Stimulated activated CD8-positive, alpha-beta memory T cell treated with anti-CD3 and anti-CD28 coated beads, Interleukin-7, amount 100 ng/mL, for 24 hours (primary cell): ENCODE measurements around the gene ANGPTL2.

Source experiments
- DNase-seq: peaks from one replicate; pipeline ENCODE4 v3.0.0-alpha.2; 2020; ENCODE audit warnings: low read depth

The ANGPTL2 gene

DNA sequence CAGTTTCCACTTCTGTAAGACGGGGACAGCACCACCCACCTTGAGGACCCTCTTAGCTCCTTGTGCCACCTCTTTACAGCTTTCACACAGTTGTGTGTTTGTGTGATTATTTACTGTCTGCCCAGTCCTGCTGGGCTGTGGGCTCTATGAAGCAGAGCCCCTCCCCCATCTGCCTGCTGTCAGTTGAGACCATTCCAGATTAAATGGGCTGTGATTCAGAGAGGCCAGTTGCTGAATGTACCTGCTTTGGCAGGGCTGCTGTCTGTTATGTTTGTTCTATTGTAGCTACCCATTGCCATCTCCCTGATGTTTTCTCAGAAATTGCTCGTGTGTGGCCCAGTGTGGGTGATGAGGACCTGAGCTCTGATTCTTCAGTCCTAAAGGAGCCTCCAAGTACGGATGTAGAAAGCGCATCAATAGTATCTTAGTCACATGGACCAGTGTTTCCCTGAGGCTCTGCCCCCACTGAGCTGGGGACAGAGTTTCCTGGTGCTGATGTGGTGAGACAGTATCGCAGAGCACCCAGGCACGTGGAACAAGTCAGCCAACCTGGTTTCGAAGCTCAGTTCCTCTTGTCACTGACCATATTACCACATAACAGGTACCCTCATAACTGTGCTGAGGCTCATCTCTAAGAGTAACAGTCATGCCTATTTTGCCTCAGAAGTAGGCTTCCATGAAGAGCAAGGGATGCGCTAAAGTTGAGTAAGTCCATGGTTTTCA, 3.7 kb downstream of the ANGPTL2 start:
- no peak for DNase-seq

DNA sequence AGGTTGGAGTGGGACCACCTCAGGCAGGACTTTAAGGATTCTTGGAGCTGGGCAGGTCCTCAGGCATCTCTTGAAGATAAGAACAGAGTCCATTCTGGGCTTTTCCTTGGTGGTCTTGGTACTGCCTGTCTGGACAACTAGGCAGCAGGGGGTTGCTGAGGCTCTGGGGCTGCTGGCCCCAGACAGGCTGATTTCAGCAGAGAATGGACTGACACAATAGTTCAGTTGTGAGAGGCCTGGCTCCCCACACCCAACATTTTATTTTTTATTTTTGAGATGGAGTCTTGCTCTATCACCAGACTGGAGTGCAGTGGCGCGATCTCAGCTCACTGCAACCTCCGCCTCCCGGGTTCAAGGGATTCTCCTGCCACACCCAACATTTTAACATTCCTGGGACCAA, 4.6 kb downstream of the ANGPTL2 start:
- no peak for DNase-seq

DNA sequence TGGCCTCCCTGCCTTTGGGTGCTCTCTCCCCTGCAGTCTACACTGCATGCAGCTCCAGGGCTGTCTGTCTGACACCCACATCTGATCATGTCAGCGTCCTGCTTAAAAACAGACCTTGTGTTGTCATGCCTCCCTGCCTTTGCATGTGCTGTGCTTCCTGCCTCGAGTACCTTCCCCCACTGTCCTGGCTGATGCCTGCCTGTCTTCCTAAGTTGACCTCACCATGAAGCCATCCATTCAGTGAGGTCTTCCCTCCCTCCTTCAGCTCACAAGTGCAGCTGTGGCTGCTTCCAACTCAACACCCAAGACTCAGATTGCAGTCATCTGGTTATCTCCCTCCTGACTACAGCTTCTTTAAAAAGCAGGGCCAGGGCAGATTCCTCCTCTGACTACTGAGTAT, 5.5 kb downstream of the ANGPTL2 start:
- DNase-seq, result no peak

DNA sequence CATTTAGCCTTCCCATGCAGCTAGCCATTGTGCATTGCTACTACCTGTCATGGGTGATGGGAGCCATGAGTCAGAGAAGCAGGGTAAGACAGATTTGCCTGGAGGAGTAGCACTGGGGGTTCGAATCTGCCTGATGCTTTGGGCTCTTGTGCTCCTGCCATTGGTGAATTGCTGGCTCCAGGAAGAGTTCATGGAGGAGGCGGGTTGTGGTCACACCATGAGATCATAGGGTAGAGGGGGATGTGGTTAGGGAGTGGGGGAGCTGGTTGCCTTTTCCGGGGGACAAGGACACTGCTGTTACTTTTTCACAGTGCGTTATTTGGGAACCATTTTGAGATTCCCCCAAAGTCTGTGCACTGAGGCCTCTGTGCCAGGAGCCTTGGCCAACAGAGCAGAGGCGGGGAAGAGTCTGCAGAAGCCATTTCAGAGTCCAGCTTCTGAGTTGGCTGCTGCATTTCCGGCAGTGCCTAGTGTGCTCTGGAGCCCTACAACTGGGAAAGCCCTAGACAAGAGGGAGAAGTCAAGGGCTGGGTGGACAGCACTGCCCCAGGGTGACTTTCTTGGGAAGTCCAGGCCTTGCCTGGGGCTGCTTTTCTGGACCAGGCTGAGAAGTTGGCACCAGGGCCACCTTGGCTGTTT, 6.2 kb downstream of the ANGPTL2 start:
- DNase-seq, result no peak

DNA sequence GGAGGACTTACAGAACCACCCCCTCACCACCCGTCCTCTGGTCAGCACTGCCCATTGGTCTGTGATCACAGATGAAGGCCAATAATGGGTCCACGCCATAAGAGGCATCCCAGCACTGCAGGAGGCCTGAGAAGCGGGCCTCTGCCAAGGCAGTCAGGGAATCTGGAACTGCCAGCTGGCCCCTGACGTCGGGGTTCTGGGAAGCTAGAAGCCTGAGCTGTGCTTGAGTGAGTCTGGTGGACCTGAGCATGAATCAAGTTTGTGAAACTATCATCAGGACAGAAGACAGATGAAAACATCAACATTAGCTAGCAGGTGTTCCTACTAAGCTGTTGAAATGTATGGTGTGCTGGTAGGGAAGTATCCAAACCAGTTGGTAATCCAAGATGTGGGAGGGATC, 7.8 kb downstream of the ANGPTL2 start:
- DNase-seq, result no peak

DNA sequence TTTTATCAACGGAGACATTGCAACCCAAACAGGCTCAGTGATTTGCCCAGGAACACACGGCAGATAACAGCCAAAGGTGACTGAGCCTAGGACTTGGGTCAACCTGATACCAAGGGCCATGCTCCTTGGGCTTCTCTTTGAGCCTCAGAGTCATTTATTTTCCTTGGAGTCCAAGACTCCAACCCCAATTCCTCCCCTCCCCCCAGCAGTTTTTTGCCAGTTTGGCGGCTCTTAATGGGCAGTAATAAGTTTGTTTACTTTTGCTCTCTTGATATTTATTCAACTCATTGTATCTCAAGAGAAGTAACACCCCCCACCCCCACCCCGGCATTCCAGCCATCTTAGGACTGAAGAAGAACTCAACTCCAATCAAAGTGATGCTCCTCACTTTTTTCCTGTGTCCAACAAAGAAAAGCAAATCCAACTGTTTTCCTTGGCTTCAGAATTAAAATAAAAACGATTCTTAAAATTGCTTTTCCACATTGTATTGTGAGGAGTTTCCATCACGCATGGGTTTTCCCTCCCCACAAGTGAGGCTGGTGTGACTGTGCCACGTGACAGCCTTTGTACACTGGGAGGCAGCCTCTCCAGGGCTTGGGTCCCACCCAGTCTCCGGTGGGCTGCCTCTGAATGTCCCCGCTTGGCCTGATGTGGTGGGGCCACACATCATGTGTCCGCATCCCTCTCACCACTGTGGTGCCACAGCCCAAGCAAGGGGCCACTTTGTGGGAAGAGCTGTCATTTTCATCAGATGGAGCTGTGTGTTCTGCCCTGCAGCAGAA, 9.1 kb downstream of the ANGPTL2 start:
- DNase-seq, result no peak

DNA sequence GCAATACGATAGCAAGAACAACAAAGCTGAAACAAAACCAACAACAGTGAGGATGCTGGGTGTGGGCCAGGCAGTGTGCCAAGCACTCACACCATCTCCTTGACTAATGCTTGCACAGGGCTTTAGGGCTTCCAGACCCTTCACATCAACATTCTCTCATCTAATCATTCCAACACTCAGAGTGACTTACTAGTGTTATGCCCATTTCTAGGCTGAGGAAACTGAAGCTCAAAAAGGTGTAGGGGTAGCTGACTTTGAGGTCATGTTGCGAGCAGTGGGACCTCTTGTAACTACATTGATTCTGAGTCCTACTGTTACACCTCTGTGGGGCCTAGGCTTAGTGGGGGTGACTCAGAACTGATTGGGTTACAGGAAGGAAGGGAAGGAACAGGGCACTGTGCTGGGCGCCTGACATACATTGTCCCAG, 9.7 kb downstream of the ANGPTL2 start:
- no peak for DNase-seq

DNA sequence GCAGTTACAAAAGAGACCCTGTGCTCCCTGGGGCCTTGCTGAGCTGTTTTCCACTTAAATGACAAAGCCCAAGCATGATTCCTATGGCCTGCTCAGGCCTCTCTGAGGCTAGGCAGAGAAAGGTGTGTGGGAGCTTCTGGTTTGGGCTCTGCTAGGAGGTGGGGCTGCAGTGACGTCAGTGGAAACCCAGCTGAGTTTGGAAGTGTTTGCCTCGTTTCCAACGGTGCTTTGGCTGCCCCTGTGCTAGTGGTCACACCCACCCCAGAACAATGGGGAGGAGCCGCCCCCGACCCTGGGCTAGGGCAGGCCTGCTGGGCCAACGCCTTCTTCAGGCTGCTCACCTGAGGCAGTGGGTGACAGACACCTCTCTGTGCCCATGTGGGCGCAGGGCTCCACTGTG, 10.4 kb downstream of the ANGPTL2 start:
- DNase-seq, result no peak

DNA sequence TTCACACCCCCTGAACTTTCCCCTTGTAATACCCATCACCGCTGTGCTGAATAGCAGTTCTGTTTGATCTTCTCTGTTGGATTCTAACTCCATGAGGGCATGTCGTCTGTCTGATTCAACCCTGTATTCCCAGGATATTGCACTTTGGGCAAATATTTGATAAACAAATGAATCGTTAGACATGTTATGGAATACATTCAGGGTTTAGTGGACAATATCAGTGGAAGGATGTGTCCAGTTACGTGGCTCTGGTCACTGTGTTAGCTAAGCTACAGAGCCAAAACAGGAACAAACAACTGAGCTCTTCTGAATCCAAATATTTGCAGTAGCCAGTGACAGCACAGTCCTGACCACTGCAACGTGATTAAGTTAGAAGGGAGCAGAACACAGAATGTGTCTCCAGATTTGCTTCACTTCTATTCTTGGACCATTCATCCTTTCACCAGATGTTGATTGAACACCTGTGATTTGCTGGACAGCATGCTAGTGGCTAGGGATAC, 13.2 kb downstream of the ANGPTL2 start:
- DNase-seq, result no peak

DNA sequence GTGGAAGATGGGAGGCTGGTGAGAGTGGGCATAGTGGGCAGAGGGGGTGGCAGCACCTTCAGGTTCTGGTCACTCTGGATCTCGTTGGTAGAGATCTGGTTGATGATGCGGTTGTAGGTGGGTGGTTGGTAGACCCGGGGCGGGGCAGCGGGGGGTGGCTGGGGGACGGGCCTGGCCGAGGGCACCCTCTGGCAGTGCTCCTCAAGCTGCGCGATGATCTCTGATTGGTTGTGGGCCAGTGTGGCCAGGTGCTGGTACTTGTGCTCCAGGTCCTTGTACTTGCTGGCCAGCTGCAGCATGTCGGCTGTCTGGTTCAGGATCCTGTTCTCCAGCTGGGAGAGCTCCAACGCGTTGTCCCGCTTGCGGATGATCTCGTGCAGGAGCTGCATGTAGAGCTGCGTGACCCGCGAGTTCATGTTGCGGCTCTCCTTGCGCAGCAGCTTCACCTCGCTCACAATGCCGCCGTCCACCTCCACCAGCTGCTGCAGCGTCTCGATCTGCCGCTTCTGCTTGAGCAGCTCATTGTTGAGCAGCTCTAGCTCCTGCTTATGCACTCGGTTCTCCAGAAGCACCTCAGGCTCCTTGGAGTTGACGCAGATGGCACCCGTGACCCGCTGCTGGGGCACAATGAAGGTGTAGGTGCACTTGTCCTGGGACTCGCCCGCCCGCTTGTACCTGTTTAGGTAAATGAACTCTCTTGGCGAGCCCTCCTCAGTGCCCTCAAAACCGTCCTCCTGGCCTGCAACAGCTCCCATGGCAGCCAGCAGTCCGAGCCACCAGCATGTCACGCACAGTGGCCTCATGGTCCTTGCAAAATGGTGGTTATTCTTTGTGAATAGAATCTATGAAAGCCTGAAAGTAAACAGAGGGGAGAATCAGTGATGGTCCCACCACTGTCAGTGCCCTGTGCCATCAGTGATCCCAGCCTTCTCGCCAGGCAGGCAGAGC, 14.2 kb downstream of the ANGPTL2 start:
- DNase-seq, result no peak

DNA sequence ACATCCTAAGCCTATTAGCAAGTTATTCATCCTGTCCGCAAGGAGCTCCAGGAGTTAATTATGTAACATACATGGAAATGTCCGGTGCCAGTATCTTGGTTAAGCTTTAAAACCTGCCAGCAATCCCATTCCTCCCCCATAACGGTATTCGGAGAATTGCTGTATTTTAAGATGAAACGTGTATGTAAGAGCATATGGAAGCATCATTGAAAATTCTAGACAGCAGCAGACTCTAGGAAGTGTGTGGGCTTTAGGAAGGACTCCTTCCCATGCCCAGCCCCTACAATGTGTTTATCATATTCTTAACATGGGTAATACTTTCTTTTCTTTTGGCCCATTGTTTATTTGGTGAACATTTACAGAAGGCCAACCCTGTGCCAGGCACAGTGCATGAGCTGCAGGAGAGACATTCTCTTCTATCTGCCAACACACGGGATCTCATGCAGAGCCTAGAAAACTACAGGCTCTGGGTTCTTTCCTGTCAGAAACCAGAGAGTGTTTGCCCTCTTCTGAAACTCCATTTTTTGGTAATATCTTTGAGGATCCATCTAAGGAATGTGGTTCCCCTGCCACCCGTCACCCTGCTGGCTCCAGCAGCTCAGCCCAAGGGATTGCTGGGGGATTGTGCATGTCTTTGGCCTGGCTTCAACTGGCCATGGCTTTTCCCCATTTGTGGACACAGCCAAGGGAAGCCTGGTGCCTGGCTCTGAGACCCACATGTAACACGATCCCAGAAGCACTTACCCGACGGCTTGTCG, 15.1 kb downstream of the ANGPTL2 start:
- DNase-seq, result no peak

DNA sequence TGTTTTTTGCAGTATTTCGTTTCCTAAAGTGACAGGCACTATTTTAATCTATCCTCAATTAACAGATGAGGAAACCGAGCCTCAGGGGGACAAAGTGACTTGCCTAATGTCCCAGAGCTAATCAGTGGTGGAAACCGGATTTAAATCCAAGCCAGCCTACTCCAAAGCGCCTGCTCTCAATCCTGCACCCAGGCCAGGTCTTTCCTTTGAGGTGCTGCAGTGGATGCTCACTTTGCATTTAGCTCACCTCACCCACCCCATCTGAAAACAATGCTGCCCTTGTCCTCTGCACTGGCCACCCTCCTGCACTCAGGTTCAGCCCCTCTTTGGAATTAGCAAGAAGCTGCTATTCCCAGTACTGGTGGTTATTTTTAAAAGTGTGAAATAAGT, 16.0 kb downstream of the ANGPTL2 start:
- DNase-seq, result no peak

DNA sequence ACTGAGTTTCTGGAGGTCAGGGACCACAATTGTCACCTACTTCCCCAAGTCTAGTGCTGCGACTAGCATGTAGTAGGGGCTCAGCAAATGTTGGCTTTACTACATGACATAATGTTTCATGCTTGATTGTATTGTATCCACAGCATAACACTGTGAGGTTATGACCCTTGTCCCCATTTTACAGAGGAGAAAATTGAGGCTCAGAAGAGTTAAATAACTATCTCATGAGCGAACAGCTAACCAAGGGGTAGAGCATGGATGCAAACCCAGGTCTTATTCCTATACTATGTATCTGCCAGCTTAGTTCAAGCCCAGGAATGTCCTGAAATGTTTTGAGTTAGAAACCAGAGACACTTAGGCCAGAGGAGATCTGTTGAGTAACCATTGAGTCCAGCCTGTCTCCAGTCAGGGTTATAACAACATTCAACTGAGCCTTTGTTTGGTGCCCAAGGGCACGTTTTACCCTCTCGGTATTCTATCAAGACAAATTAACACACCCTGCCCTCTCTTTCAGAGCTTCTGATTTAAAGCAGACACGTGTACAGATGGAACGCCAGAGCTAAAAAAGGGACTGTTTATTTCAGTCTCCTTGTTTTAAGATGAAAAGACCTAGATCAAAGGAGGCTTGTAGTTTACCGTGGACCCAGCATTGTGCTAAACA, 16.5 kb downstream of the ANGPTL2 start:
- no peak for DNase-seq

DNA sequence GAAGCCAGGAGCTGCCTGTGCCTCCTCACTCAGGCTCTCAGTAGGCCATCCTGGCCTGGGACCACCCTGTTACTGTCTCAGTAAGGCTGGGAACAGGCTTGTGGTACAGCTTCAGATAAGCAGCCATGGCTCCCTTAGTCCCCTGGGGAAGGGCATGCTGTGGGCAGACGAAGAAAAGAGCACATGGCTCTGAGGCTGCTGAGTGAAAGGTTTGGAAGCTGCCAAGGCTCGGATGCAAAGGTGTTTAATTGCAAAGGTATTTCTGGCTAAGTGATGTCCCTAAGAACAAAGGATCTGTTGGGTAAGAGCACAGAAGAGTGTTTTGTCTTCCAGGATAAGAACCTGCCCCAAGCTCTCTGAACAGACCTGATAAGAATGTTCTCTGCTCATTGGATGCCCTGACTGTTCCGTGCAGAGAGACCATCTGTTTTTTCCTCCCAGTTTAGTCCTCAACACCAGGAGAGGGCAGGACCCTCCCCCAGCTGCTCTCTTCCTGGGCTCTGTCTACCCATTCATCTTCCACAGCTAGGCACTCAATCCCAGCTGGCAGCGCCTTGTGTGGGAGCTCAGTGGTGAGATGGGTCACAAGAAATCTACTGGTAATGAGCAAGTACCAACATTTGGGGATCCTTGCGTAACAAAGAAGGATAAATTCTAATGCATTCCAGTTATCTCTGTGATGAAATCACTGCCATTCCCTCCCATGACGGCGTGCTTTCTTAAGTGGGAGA, 17.7 kb downstream of the ANGPTL2 start:
- no peak for DNase-seq

DNA sequence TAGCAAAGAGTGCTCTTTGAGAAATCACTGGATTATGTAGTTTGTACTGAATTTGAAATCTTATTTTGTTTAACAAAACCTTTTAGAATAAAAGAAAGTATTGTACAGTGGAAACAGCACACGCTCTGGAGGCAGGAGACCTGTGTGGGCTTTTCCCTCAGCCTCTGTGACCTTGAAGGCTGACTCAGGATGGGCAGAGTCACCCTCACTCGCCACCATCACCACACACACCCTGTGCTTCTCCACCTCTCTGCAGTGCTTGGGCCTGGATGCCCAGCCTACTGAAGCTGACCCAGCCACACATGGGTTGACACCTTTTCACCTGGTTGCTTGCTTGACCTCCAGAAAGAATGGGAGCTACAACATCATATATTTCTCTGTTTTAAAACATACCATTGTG, 19.6 kb downstream of the ANGPTL2 start:
- DNase-seq, result no peak

DNA sequence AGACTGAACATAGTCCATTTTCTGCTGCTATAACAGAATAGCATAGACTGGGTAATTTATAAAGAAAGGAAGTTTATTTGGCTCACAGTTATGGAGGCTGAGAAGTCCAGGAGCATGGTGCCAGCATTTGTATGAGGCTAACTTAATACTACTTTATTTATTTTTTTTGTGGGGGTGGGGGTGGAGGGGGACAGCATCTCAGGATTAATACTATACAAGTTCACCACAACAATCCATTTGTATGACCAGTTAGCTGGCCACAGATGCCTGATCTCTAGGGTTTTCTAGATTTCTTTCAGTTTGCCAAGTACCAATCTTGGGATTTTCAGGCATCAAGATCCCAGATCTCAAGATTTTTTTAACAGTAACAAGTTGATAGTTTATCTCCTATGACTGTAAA, 20.3 kb downstream of the ANGPTL2 start:
- DNase-seq, result no peak

DNA sequence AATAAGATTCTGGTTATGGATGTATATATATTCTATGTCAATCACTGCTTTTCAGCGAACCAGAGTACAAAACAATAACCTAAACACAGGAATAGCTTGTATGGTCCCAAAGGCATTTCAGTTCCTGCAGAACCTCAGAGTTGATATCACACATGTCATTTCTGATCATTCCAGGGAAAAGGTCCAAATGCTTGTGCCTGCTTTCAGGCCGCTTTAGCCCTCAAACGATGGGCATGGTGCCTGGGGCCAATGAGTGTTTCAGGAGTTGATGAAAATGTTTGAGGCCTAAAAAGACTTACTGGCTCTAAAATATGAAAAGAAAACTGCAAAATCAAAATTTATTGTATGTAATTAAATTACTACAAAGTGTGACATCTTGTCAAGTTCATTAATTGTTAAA, 22.8 kb downstream of the ANGPTL2 start:
- DNase-seq, result no peak

DNA sequence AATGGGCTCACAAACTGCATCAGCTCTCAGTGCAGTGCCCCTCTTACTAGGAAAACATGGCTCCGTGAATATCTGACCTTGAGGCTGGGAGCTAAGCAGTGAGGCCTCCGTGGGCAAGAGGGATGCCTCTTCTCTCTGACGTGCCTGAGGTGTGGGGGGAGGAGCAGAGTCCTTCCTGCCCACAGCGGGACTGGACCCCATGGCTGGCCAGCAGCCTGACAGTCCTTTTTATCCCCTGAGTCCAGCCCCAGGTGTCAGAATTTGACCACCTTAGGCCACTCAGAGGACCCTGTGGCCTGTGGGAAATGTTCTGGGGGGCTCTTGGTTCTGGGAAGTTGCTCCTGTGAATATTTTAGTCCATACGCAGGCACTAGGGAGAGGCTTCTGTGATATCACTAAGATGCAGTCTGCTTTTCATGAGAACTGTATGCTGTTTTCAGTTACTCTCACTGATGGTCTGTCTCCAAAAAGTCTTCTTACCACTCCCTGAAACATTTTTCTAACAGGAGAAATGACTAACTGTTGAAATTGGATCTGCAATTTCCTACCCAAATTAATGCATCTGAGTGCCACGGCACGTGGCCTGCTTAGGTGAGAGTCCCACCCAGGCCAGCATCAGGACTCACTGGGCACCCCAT, 23.4 kb downstream of the ANGPTL2 start:
- DNase-seq, result no peak

DNA sequence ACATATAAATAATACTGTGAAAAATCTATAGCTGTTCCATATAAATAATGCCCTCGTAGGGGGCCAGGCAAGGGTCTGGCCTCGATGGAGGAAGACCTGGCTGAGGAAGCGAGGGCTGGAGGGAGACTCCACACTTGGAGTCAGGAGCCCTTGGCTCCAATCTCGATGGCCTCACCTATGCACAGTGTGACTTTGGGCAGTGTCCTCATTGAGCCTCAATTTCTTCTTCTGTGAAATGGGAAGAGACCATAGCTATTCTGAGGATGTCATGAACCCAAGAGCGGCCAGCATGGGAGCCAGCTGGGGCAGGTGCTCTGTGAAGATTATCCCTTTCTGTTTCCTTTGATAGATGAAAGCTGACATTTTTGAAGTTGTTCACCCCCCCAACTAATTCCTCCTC, 24.8 kb downstream of the ANGPTL2 start:
- DNase-seq, result no peak
